ENCODE measurements around the gene HECTD1. TPM values are rescaled to one million over a fixed set of nuclear protein-coding genes. Genes with fewer than 3 reads are reported as not detected.

HECTD1 gene
- total RNA-seq, 4 donors from 2014 or later, result 188 to 251 (median 201) TPM

GRCh38 chr14:31080484-31080883 lies 127.1 kb downstream of the HECTD1 start:
- no peak for DNase-seq (ENCODE audit: low spot score in 2 of 2)
- 89% methylated on average over 4 of the region's 4 CpGs for WGBS, 2 donors
- TF ChIP-seq POLR2A (IDR thresholded peaks at IDR 0.05) (no peak), CTCF (IDR thresholded peaks at IDR 0.05) (no peak)
- intact Hi-C loops (cut with DNase I; ENCODE audit: low total_unique reads), result no loop called here
- no peak overlapping the region for H3K4me3 ChIP-seq (ENCODE audit: low read depth, poor library complexity, severe bottlenecking)

GRCh38 chr14:31080056-31080455 lies 127.5 kb downstream of the HECTD1 start:
- DNase-seq (ENCODE audit: low spot score in 2 of 2), result no peak
- TF ChIP-seq POLR2A (IDR thresholded peaks at IDR 0.05) (no peak), CTCF (IDR thresholded peaks at IDR 0.05) (no peak)
- 36 to 46% methylated on average over 3 of the region's 3 CpGs for WGBS, 2 donors
- intact Hi-C loops (cut with DNase I; ENCODE audit: low total_unique reads), result no loop called here
- no peak overlapping the region for H3K4me3 ChIP-seq (ENCODE audit: low read depth, poor library complexity, severe bottlenecking)

GRCh38 chr14:31078766-31079165 lies 128.8 kb downstream of the HECTD1 start:
- no peak for TF ChIP-seq CTCF (IDR thresholded peaks at IDR 0.05)
- TF ChIP-seq POLR2A (IDR thresholded peaks at IDR 0.05), result no peak
- intact Hi-C loops (cut with DNase I; ENCODE audit: low total_unique reads), result no loop called here

GRCh38 chr14:31075144-31075543 lies 132.4 kb downstream of the HECTD1 start:
- no peak overlapping the region for H3K4me3 ChIP-seq (ENCODE audit: low read depth, poor library complexity, severe bottlenecking)
- intact Hi-C loops (cut with DNase I; ENCODE audit: low total_unique reads), result no loop called here
- DNase-seq (ENCODE audit: low spot score in 2 of 2), result no peak
- 97 to 99% methylated on average over 2 of the region's 2 CpGs for WGBS, 2 donors
- TF ChIP-seq POLR2A (IDR thresholded peaks at IDR 0.05) (no peak), CTCF (IDR thresholded peaks at IDR 0.05) (no peak)

More at GRCh38 chr14:31078766-31079165, 128.8 kb downstream of the HECTD1 start:
- no peak overlapping the region for H3K4me3 ChIP-seq (ENCODE audit: low read depth, poor library complexity, severe bottlenecking)
- 37 to 53% methylated on average over 2 of the region's 2 CpGs for WGBS, 2 donors
- DNase-seq (ENCODE audit: low spot score in 2 of 2), result no peak

GRCh38 chr14:31071151-31071550 lies 136.4 kb downstream of the HECTD1 start:
- TF ChIP-seq CTCF (IDR thresholded peaks at IDR 0.05) (no peak), POLR2A (IDR thresholded peaks at IDR 0.05) (no peak)
- intact Hi-C loops (cut with DNase I; ENCODE audit: low total_unique reads), result no loop called here
- H3K4me3 ChIP-seq (ENCODE audit: low read depth, poor library complexity, severe bottlenecking), result no peak overlapping the region
- DNase-seq (ENCODE audit: low spot score in 2 of 2), result peak in 1 of 2 donors; percentile 10
- WGBS, 2 donors, result 88 to 94% methylated on average over 2 of the region's 2 CpGs

GRCh38 chr14:31070431-31070830 lies 137.2 kb downstream of the HECTD1 start:
- intact Hi-C loops (cut with DNase I; ENCODE audit: low total_unique reads), result no loop called here
- TF ChIP-seq POLR2A (IDR thresholded peaks at IDR 0.05) (no peak), CTCF (IDR thresholded peaks at IDR 0.05) (no peak)
- no peak overlapping the region for H3K4me3 ChIP-seq (ENCODE audit: low read depth, poor library complexity, severe bottlenecking)
- DNase-seq (ENCODE audit: low spot score in 2 of 2), result peak in 1 of 2 donors; percentile 23
- 91 to 100% methylated on average over 5 of the region's 5 CpGs for WGBS, 2 donors

Data from lower leg skin (tissue), 4 donors.